HepG2 (cell line): ENCODE data around the gene METTL22. TPM values are rescaled to one million over a fixed set of nuclear protein-coding genes. Genes with fewer than 3 reads are reported as not detected.

Experiments used
- AGO1 ChIP-seq: fragments of 200-400 bp; formaldehyde crosslinking; IDR thresholded peaks from 2 replicates; pipeline ENCODE4 v1.6.1; 2017; ENCODE audit warnings: mild to moderate bottlenecking, low read depth, low read length, moderate library complexity; ENCODE audit not compliant: poor library complexity, severe bottlenecking
- CAMTA2 ChIP-seq: sonication (generic); formaldehyde crosslinking; IDR thresholded peaks from 2 replicates; pipeline ENCODE4 v1.4.0; 2020; ENCODE audit warnings: mild to moderate bottlenecking, missing genetic modification reagents, borderline replicate concordance
- FOXC1 ChIP-seq: sonication (generic); formaldehyde crosslinking; IDR thresholded peaks from 2 replicates; pipeline ENCODE4 v1.8.0; 2022; ENCODE audit warnings: mild to moderate bottlenecking, missing genetic modification reagents, borderline replicate concordance
- HOXA7 ChIP-seq: sonication (generic); formaldehyde crosslinking; IDR thresholded peaks from 2 replicates; pipeline ENCODE4 v1.8.1; 2022; ENCODE audit warnings: mild to moderate bottlenecking, missing genetic modification reagents, moderate library complexity
- IRF2 ChIP-seq: IDR thresholded peaks from 2 replicates; pipeline ENCODE4 v1.6.1; 2018; ENCODE audit warnings: missing genetic modification reagents, missing compliant biosample characterization
- RXRA ChIP-seq: sonication (generic); formaldehyde crosslinking; IDR thresholded peaks from 2 replicates; pipeline ENCODE4 v1.5.1; 2020; ENCODE audit warnings: missing genetic modification reagents
- STAT5B ChIP-seq: sonication (generic); formaldehyde crosslinking; IDR thresholded peaks from 2 replicates; pipeline ENCODE4 v1.4.0; 2020; ENCODE audit warnings: missing genetic modification reagents
- ZBTB1 ChIP-seq: sonication (generic); formaldehyde crosslinking; IDR thresholded peaks from 2 replicates; pipeline ENCODE4 v1.4.0; 2020; ENCODE audit warnings: missing genetic modification reagents, borderline replicate concordance
- ZBTB8A ChIP-seq: sonication (generic); formaldehyde crosslinking; IDR thresholded peaks from 2 replicates; pipeline ENCODE4 v1.4.0; 2020; ENCODE audit warnings: mild to moderate bottlenecking, low read depth, missing genetic modification reagents, borderline replicate concordance
- ZNF256 ChIP-seq: sonication (generic); formaldehyde crosslinking; conservative IDR thresholded peaks from 2 replicates; pipeline ENCODE4 v1.4.0; 2020; ENCODE audit warnings: missing genetic modification reagents
- ZNF713 ChIP-seq: sonication (generic); formaldehyde crosslinking; IDR thresholded peaks from 2 replicates; pipeline ENCODE4 v1.4.0; 2020; ENCODE audit warnings: mild to moderate bottlenecking, missing genetic modification reagents
- polyA plus RNA-seq, 8 experiments: library from polyadenylated mRNA; depleted of rRNA in 3 of 8; stranded (reverse) in 7 of 8; unstranded in 1 of 8; fragments of >200 nt; fragmentation: Illumina TruSeq in 4 of 8; extraction: Trizol in 4 of 8; gene quantifications; 2 replicates each; pipeline versions ENCODE4 v1.2.1 to v1.2.3, GENCODE V29; 2011 to 2016; ENCODE audit warnings: low read depth in 4 of 8, missing spikeins in 1 of 8, mixed read lengths in 1 of 8; ENCODE audit not compliant: insufficient read depth in 1 of 8
- total RNA-seq, 5 experiments: library from RNA; depleted of rRNA; stranded (reverse); fragments of >200 nt; fragmentation: Illumina TruSeq; extraction: Trizol; gene quantifications; 2 replicates each; pipeline ENCODE4 v1.2.3, GENCODE V29; 2016; ENCODE audit warnings: low read depth in 1 of 5
- TF ChIP-seq, protein P1 (sequence below): sonication (generic); formaldehyde crosslinking; IDR thresholded peaks from 2 replicates; pipeline ENCODE4 v1.4.0; 2020; ENCODE audit warnings: missing genetic modification reagents
- TF ChIP-seq, protein P2 (sequence below): IDR thresholded peaks from 2 replicates; pipeline ENCODE4 v1.6.1; 2016; ENCODE audit warnings: low read depth, missing genetic modification reagents, missing compliant biosample characterization
- TF ChIP-seq, protein P3 (sequence below), 2 experiments: sonication (generic) in 1 of 2; formaldehyde crosslinking in 1 of 2; IDR thresholded peaks; 2 replicates each; pipeline versions ENCODE4 v1.4.0 to v1.6.1; 2018 to 2020; ENCODE audit warnings: missing genetic modification reagents in 2 of 2, borderline replicate concordance in 1 of 2, low read depth in 1 of 2, mild to moderate bottlenecking in 1 of 2, missing biosample characterization in 1 of 2
- TF ChIP-seq, protein P4 (sequence below): sonication (generic); formaldehyde crosslinking; IDR thresholded peaks from 2 replicates; pipeline ENCODE4 v1.4.0; 2020; ENCODE audit warnings: missing genetic modification reagents

Gene METTL22
- total and polyA plus RNA-seq, 2 of the 13 experiments (the other 11 are each of a cell fraction or from before 2014, with no cell fraction given), result 36.2 to 94.8 TPM

DNA sequence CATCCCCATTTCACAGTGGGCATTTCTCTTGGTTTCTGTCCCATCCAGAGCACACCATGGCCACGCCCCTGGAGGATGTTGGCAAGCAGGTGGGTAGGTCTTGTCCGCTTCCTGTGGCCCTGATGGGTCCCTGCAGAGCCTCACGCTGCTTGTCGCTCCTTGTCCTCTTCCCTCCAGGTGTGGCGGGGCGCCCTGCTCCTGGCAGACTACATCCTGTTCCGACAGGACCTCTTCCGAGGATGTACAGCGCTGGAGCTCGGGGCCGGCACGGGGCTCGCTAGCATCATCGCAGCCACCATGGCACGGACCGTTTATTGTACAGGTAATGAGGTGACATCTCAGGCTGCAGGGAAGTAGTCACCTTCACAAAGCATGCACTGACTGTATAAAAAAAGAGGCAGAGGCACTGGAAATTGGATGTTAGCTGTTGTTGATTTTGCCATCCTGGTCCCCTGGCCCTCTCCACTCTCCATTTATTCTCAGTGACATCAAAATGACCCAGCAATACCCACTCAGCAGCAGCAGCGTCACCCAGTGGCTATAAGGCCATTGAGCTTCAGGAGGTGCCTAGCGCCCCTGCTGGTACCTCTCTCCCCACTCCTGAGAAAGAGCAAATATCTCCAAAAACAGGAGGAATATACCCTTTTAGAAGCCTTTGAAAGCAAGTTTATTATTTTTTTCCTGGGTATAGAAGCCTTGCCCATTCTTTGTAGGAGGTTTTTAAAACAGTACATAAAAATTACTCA, 13.7 kb downstream of the METTL22 start (continued):
- no peak for TF ChIP-seq STAT5B
- TF ChIP-seq AGO1, result no peak
- no peak for TF ChIP-seq RXRA (CRISPR knock-in tag)
- TF ChIP-seq IRF2 (CRISPR knock-in tag), result no peak
- TF ChIP-seq, protein P1, sequence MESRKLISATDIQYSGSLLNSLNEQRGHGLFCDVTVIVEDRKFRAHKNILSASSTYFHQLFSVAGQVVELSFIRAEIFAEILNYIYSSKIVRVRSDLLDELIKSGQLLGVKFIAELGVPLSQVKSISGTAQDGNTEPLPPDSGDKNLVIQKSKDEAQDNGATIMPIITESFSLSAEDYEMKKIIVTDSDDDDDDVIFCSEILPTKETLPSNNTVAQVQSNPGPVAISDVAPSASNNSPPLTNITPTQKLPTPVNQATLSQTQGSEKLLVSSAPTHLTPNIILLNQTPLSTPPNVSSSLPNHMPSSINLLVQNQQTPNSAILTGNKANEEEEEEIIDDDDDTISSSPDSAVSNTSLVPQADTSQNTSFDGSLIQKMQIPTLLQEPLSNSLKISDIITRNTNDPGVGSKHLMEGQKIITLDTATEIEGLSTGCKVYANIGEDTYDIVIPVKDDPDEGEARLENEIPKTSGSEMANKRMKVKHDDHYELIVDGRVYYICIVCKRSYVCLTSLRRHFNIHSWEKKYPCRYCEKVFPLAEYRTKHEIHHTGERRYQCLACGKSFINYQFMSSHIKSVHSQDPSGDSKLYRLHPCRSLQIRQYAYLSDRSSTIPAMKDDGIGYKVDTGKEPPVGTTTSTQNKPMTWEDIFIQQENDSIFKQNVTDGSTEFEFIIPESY, result peak; percentile 68
- TF ChIP-seq ZBTB8A (CRISPR knock-in tag), result no peak
- no peak for TF ChIP-seq FOXC1 (CRISPR knock-in tag)
- TF ChIP-seq, protein P2, sequence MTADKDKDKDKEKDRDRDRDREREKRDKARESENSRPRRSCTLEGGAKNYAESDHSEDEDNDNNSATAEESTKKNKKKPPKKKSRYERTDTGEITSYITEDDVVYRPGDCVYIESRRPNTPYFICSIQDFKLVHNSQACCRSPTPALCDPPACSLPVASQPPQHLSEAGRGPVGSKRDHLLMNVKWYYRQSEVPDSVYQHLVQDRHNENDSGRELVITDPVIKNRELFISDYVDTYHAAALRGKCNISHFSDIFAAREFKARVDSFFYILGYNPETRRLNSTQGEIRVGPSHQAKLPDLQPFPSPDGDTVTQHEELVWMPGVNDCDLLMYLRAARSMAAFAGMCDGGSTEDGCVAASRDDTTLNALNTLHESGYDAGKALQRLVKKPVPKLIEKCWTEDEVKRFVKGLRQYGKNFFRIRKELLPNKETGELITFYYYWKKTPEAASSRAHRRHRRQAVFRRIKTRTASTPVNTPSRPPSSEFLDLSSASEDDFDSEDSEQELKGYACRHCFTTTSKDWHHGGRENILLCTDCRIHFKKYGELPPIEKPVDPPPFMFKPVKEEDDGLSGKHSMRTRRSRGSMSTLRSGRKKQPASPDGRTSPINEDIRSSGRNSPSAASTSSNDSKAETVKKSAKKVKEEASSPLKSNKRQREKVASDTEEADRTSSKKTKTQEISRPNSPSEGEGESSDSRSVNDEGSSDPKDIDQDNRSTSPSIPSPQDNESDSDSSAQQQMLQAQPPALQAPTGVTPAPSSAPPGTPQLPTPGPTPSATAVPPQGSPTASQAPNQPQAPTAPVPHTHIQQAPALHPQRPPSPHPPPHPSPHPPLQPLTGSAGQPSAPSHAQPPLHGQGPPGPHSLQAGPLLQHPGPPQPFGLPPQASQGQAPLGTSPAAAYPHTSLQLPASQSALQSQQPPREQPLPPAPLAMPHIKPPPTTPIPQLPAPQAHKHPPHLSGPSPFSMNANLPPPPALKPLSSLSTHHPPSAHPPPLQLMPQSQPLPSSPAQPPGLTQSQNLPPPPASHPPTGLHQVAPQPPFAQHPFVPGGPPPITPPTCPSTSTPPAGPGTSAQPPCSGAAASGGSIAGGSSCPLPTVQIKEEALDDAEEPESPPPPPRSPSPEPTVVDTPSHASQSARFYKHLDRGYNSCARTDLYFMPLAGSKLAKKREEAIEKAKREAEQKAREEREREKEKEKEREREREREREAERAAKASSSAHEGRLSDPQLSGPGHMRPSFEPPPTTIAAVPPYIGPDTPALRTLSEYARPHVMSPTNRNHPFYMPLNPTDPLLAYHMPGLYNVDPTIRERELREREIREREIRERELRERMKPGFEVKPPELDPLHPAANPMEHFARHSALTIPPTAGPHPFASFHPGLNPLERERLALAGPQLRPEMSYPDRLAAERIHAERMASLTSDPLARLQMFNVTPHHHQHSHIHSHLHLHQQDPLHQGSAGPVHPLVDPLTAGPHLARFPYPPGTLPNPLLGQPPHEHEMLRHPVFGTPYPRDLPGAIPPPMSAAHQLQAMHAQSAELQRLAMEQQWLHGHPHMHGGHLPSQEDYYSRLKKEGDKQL, result no peak
- TF ChIP-seq ZNF256 (CRISPR knock-in tag), result no peak
- TF ChIP-seq CAMTA2 (CRISPR knock-in tag), result no peak
- TF ChIP-seq ZBTB1 (CRISPR knock-in tag), result no peak
- no peak for TF ChIP-seq ZNF713
- TF ChIP-seq, protein P3, sequence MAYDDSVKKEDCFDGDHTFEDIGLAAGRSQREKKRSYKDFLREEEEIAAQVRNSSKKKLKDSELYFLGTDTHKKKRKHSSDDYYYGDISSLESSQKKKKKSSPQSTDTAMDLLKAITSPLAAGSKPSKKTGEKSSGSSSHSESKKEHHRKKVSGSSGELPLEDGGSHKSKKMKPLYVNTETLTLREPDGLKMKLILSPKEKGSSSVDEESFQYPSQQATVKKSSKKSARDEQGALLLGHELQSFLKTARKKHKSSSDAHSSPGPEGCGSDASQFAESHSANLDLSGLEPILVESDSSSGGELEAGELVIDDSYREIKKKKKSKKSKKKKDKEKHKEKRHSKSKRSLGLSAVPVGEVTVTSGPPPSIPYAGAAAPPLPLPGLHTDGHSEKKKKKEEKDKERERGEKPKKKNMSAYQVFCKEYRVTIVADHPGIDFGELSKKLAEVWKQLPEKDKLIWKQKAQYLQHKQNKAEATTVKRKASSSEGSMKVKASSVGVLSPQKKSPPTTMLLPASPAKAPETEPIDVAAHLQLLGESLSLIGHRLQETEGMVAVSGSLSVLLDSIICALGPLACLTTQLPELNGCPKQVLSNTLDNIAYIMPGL (CRISPR knock-in tag; IDR thresholded peaks at IDR 0.05; ENCODE audit: borderline replicate concordance in 1 of 2, low read depth in 1 of 2), result peak; percentile 39 to 73; a peak in 2 of 4 replicates
- TF ChIP-seq, protein P4, sequence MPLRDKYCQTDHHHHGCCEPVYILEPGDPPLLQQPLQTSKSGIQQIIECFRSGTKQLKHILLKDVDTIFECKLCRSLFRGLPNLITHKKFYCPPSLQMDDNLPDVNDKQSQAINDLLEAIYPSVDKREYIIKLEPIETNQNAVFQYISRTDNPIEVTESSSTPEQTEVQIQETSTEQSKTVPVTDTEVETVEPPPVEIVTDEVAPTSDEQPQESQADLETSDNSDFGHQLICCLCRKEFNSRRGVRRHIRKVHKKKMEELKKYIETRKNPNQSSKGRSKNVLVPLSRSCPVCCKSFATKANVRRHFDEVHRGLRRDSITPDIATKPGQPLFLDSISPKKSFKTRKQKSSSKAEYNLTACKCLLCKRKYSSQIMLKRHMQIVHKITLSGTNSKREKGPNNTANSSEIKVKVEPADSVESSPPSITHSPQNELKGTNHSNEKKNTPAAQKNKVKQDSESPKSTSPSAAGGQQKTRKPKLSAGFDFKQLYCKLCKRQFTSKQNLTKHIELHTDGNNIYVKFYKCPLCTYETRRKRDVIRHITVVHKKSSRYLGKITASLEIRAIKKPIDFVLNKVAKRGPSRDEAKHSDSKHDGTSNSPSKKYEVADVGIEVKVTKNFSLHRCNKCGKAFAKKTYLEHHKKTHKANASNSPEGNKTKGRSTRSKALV, result no peak
- no peak for TF ChIP-seq HOXA7
